K562 (cell line): ENCODE data around the gene DOLPP1.
A peak's percentile ranks its signal among the peaks of the same experiment; 100 is the strongest.

Source experiments
- ADNP ChIP-seq: fragments of 200-800 bp; sonication (Bioruptor generic); IDR thresholded peaks from 2 replicates; pipeline ENCODE4 v1.6.1; 2016; ENCODE audit warnings: missing genetic modification characterization, missing compliant biosample characterization
- CBX2 ChIP-seq: fragments of 200-600 bp; sonication (generic); IDR thresholded peaks from one replicate; pipeline ENCODE4 v1.6.1; 2012; ENCODE audit warnings: mild to moderate bottlenecking, low read length, inconsistent platforms; ENCODE audit not compliant: insufficient read depth, poor library complexity, severe bottlenecking
- EZH2 ChIP-seq: IDR thresholded peaks from 2 replicates; pipeline ENCODE4 v1.6.1; 2012; ENCODE audit warnings: low read depth, mild to moderate bottlenecking, inconsistent platforms, low read length, borderline replicate concordance
- NR2C2 ChIP-seq, 2 experiments: fragments of 200-800 bp in 1 of 2; sonication (Bioruptor generic) in 1 of 2; sonication (generic) in 1 of 2; formaldehyde crosslinking in 1 of 2; IDR thresholded peaks; 2 replicates each; pipeline versions ENCODE4 v1.6.1 to v1.8.0; 2016 to 2022; ENCODE audit warnings: mild to moderate bottlenecking in 1 of 2, missing compliant biosample characterization in 1 of 2, missing genetic modification characterization in 1 of 2, missing genetic modification reagents in 1 of 2
- ZBTB34 ChIP-seq: fragments of 250-450 bp; sonication (Bioruptor Pico); IDR thresholded peaks from 2 replicates; pipeline ENCODE4 v1.8.0; 2021; ENCODE audit warnings: mild to moderate bottlenecking, moderate library complexity
- TF ChIP-seq, protein P1 (sequence below), 3 experiments: IDR thresholded peaks in 2 of 3; conservative IDR thresholded peaks in 1 of 3; 2 replicates each; pipeline ENCODE4 v1.5.1; 2011 to 2012; ENCODE audit warnings: low read length in 3 of 3, mild to moderate bottlenecking in 3 of 3, control low read depth in 2 of 3, improper control_type of control experiment in 1 of 3, inconsistent platforms in 1 of 3, low read depth in 1 of 3, mixed read lengths in 1 of 3, moderate library complexity in 1 of 3; ENCODE audit not compliant: insufficient read depth in 2 of 3

- no peak for TF ChIP-seq NR2C2 (CRISPR knock-in tag; IDR thresholded peaks at IDR 0.05)
- TF ChIP-seq NR2C2 (tag; IDR thresholded peaks at IDR 0.05) = peak; percentile 76
- TF ChIP-seq EZH2 = no peak
- TF ChIP-seq, protein P1, sequence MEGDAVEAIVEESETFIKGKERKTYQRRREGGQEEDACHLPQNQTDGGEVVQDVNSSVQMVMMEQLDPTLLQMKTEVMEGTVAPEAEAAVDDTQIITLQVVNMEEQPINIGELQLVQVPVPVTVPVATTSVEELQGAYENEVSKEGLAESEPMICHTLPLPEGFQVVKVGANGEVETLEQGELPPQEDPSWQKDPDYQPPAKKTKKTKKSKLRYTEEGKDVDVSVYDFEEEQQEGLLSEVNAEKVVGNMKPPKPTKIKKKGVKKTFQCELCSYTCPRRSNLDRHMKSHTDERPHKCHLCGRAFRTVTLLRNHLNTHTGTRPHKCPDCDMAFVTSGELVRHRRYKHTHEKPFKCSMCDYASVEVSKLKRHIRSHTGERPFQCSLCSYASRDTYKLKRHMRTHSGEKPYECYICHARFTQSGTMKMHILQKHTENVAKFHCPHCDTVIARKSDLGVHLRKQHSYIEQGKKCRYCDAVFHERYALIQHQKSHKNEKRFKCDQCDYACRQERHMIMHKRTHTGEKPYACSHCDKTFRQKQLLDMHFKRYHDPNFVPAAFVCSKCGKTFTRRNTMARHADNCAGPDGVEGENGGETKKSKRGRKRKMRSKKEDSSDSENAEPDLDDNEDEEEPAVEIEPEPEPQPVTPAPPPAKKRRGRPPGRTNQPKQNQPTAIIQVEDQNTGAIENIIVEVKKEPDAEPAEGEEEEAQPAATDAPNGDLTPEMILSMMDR (IDR thresholded peaks at IDR 0.05 in 2 of 3, conservative IDR thresholded peaks at IDR 0.05 in 1 of 3; ENCODE audit: insufficient read depth in 2 of 3, low read depth in 1 of 3, low read length in 3 of 3) = no peak
- no peak for TF ChIP-seq ADNP (tag)
- no peak for TF ChIP-seq CBX2
- no peak for TF ChIP-seq ZBTB34 (CRISPR knock-in tag)
Measured at GRCh38 chr9:129139993-129140396, 59.1 kb downstream of the DOLPP1 start.
